GM12875 (cell line): Measurements from ENCODE around the gene KCTD1.

Experiments used
- H3K4me3 ChIP-seq: one replicate; pipeline ENCODE4 v1.5.1; 2011; ENCODE audit warnings: low read depth, low read length, control low read depth
- CTCF ChIP-seq: IDR thresholded peaks from 2 replicates; pipeline ENCODE4 v1.5.1; 2011; ENCODE audit warnings: low read depth, mild to moderate bottlenecking, control low read depth, inconsistent platforms, low read length, moderate library complexity, borderline replicate concordance; ENCODE audit not compliant: insufficient read depth

Gene KCTD1

DNA sequence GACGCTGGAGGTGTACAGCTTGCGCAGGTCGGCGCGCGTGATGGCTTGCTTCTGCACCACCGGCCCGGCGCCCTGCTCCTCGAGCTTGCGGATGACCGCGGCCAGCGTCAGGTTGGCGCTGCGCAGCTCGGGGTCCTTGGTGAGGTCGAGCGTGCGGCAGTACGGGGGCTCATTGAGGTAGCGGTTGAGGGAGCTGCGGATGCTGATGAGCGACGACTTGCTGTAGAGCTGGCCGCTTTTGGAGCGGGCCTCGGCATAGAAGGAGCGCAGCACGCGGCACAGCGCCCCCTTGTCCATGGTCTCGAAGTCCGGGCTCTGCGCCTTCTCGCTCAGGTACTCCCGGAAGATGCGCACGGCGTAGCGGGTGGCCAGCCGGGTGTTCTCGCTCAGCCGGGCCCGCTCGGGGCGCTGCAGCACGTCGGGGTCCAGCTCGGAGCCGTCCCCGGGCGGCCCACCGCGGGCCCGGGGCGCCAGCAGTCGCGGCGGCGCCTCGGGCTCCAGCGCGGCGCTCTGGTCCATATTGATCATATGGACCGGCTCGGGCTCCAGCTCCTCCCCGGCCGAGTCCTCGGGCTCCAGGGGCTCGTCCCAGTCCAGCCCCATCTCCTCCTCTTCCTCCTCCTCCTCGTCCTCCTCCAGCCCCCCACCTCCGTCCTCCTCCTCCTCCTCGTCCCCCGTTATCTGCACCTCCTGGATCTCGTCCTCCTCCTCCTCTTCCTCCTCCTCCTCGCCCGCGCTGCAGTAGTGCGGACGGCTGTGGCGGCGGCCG lies 523 bp downstream of the KCTD1 start:
- peak; percentile 71 for TF ChIP-seq CTCF
- peak overlapping the region; percentile 88 for H3K4me3 ChIP-seq

- TF ChIP-seq CTCF, result no peak
- peak overlapping the region; percentile 88 for H3K4me3 ChIP-seq
Measured at GRCh38 chr18:26546875-26547645, 1.3 kb downstream of the KCTD1 start.

DNA sequence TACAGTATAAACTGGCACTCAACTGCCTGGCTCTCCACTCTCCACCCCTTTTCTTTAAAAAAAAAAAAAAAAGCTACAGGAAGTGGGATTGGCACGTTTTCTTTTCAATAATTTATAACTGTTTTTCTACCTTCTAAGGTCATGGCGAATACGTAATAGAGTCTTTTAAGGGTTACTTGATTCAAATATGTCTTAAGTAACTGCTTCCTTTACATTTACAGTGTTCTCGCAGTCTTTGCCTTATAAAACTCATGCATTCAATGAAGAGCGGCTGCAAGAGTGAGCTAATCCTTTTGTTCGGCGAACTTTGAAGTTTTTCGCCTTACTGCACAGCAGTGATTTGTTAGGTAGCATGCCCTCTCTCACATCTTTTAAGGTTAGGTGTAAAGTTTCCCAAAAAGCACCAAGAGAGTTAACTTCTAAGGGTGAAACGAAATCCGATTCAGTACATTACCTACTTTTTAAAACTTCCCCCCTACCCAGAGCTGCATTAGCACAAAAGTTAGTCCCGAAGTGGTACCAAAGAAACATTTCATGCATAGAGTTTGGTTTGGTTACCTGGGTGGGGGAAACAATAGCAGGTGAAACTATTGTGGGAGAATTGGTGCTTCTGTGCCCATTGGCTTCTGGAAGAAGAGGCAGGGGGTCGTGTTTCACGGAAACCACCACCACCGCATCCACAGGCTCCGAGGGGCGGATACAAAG lies 2.0 kb downstream of the KCTD1 start:
- no peak overlapping the region for H3K4me3 ChIP-seq
- no peak for TF ChIP-seq CTCF

- no peak for TF ChIP-seq CTCF
- H3K4me3 ChIP-seq, result no peak overlapping the region
Measured at GRCh38 chr18:26545335-26546123, 2.8 kb downstream of the KCTD1 start.

DNA sequence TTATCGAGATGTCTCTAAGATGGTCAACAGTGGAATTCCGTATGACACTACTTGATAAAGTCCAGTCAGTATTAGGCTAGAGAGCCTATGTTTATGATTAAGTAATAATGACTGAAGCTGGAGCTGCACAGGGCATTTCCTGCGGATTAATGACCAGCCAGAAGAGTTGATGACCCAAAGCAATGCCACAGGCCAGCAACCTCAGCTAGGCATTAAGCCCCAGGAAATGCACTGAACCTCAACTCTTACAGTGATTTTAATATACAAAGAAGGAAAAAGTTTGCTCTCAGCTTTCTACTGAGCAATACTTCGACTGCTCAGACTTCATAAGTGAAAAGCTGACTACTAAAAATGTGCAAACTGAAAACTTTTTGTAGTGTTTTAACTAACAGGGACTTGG lies 3.9 kb downstream of the KCTD1 start:
- H3K4me3 ChIP-seq, result no peak overlapping the region
- no peak for TF ChIP-seq CTCF

GRCh38 chr18:26543373-26543772 lies 5.0 kb downstream of the KCTD1 start:
- no peak overlapping the region for H3K4me3 ChIP-seq

More at GRCh38 chr18:26543373-26543772, 5.0 kb downstream of the KCTD1 start:
- no peak for TF ChIP-seq CTCF
